HL-60 (cell line): Measurements from ENCODE around the gene SMG6.

Experiments
- DNase-seq, 2 experiments: peaks; one replicate each; pipeline ENCODE4 v3.0.0-alpha.2; 2010 to 2020; ENCODE audit warnings: low read depth in 1 of 2, low spot score in 1 of 2
- H3K27ac ChIP-seq: fragments of 250-450 bp; sonication (Bioruptor Pico); replicated peaks from 2 replicates; pipeline ENCODE4 v1.5.1; 2020; ENCODE audit warnings: mild to moderate bottlenecking, moderate library complexity
- H3K27me3 ChIP-seq: fragments of 250-450 bp; sonication (Bioruptor Pico); 2 replicates; pipeline ENCODE4 v1.5.1; 2021; ENCODE audit warnings: mild to moderate bottlenecking, moderate library complexity; ENCODE audit not compliant: insufficient read depth, poor library complexity, severe bottlenecking
- H3K4me3 ChIP-seq: replicated peaks from 2 replicates; pipeline ENCODE4 v1.5.1; 2011; ENCODE audit warnings: mild to moderate bottlenecking, control low read depth, low read length; ENCODE audit not compliant: insufficient read depth
- CTCF ChIP-seq: IDR thresholded peaks from one replicate; pipeline ENCODE4 v1.5.1; 2011; ENCODE audit warnings: low read length, control low read depth, inconsistent platforms; ENCODE audit not compliant: insufficient read depth
- GABPA ChIP-seq: IDR thresholded peaks from 2 replicates; pipeline ENCODE4 v1.6.1; 2012; ENCODE audit warnings: low read depth
- POLR2AphosphoS5 ChIP-seq: IDR thresholded peaks from 2 replicates; pipeline ENCODE4 v1.6.1; 2012; ENCODE audit warnings: low read depth
- REST ChIP-seq: IDR thresholded peaks from 2 replicates; pipeline ENCODE4 v1.6.1; 2012; ENCODE audit warnings: low read depth; ENCODE audit not compliant: insufficient replicate concordance
- SPI1 ChIP-seq: IDR thresholded peaks from 2 replicates; pipeline ENCODE4 v1.6.1; 2012; ENCODE audit warnings: low read depth, mild to moderate bottlenecking, borderline replicate concordance

SMG6 gene

GRCh38 chr17:2034157-2034556, 269.4 kb downstream of the SMG6 start:
- Histone ChIP-seq H3K4me3 (no peak overlapping the region), H3K27me3 (no peaks in the 10 kb centered on the region), H3K27ac (no peak overlapping the region)
- no peak for DNase-seq
- TF ChIP-seq GABPA = no peak
- TF ChIP-seq CTCF = no peak
- TF ChIP-seq SPI1 = no peak
- TF ChIP-seq REST = no peak
- TF ChIP-seq POLR2AphosphoS5 = no peak

GRCh38 chr17:2033153-2033552, 270.4 kb downstream of the SMG6 start:
- no peak for DNase-seq
- no peak for TF ChIP-seq REST
- no peak for TF ChIP-seq SPI1
- no peak for TF ChIP-seq CTCF
- TF ChIP-seq POLR2AphosphoS5 = no peak
- no peak for TF ChIP-seq GABPA
- no peaks in the 10 kb centered on the region for H3K27me3 ChIP-seq
- H3K27ac ChIP-seq = no peak overlapping the region
- no peak overlapping the region for H3K4me3 ChIP-seq

- peak overlapping the region; percentile 97 for H3K4me3 ChIP-seq
- no peak for TF ChIP-seq POLR2AphosphoS5
- TF ChIP-seq CTCF = peak; percentile 25
- H3K27me3 ChIP-seq = peaks cover 4% of the 10 kb centered on the region
- no peak overlapping the region for H3K27ac ChIP-seq
- no peak for DNase-seq
Measured at GRCh38 chr17:2030779-2031163, 272.8 kb downstream of the SMG6 start.

- TF ChIP-seq POLR2AphosphoS5 (peak; percentile 65), CTCF (no peak), REST (peak; percentile 36), SPI1 (peak; percentile 24; the same call in 1 of the 2 replicates), GABPA (no peak)
- peak in 1 of 2 experiments; percentile 73 for DNase-seq
- Histone ChIP-seq H3K27ac (peak within 1 kb of the TSS; percentile 62), H3K4me3 (peak within 1 kb of the TSS; percentile 97), H3K27me3 (peaks cover 8% of the 10 kb centered on the region)
Measured at GRCh38 chr17:2029911-2030778, 273.4 kb downstream of the SMG6 start, which contains the start of gene DPH1. DPH1 (plus strand) TSS chr17:2030153; CDS start chr17:2030170, 17 bp downstream.
